Loucy (cell line): ENCODE measurements around the gene VEZF1.

Experiments used
- H2AFZ ChIP-seq: fragments of 200-600 bp; sonication (generic); 2 replicates; pipeline ENCODE4 v1.6.0; 2016; ENCODE audit warnings: antibody characterized with exemption, mild to moderate bottlenecking, low read length, moderate library complexity
- H3F3A ChIP-seq: fragments of 200-600 bp; 2 replicates; pipeline ENCODE4 v1.6.0; 2016; ENCODE audit warnings: antibody characterized with exemption, low read depth, mild to moderate bottlenecking
- H3K27me3 ChIP-seq: fragments of 200-600 bp; sonication (generic); 2 replicates; pipeline ENCODE4 v1.6.1; 2014; ENCODE audit warnings: low read length, mild to moderate bottlenecking; ENCODE audit not compliant: insufficient read depth, poor library complexity, severe bottlenecking
- H3K36me3 ChIP-seq: fragments of 200-600 bp; sonication (generic); 2 replicates; pipeline ENCODE4 v1.6.1; 2016; ENCODE audit warnings: low read length; ENCODE audit not compliant: insufficient read depth
- H3K4me1 ChIP-seq: fragments of 200-600 bp; sonication (generic); 2 replicates; pipeline ENCODE4 v1.5.1; 2014; ENCODE audit warnings: low read length, mild to moderate bottlenecking; ENCODE audit not compliant: insufficient read depth, poor library complexity, severe bottlenecking
- H3K4me2 ChIP-seq: fragments of 200-600 bp; sonication (generic); 2 replicates; pipeline ENCODE4 v1.6.0; 2014; ENCODE audit warnings: antibody characterized with exemption, low read length, low read depth, mild to moderate bottlenecking; ENCODE audit not compliant: poor library complexity, severe bottlenecking
- H3K4me3 ChIP-seq: fragments of 200-600 bp; sonication (generic); 2 replicates; pipeline ENCODE4 v1.5.1; 2014; ENCODE audit warnings: low read length, mild to moderate bottlenecking, mixed read lengths; ENCODE audit not compliant: poor library complexity, severe bottlenecking
- H3K79me2 ChIP-seq: fragments of 200-600 bp; sonication (generic); 2 replicates; pipeline ENCODE4 v1.6.1; 2014; ENCODE audit warnings: low read length; ENCODE audit not compliant: insufficient read depth
- H3K9ac ChIP-seq: fragments of 200-600 bp; sonication (generic); 2 replicates; pipeline ENCODE4 v1.6.0; 2014; ENCODE audit warnings: mild to moderate bottlenecking, low read depth, low read length, moderate library complexity; ENCODE audit not compliant: poor library complexity, severe bottlenecking
- H3K9me2 ChIP-seq: fragments of 200-600 bp; sonication (generic); replicated peaks from 2 replicates; pipeline ENCODE4 v1.6.1; 2016; ENCODE audit warnings: low read depth, low read length, mixed read lengths
- H3K9me3 ChIP-seq: fragments of 200-600 bp; sonication (generic); 2 replicates; pipeline ENCODE4 v1.6.1; 2014; ENCODE audit warnings: mild to moderate bottlenecking, antibody characterized with exemption, low read length, low read depth; ENCODE audit not compliant: insufficient read depth
- H4K20me1 ChIP-seq: fragments of 200-600 bp; sonication (generic); 2 replicates; pipeline ENCODE4 v1.6.0; 2014; ENCODE audit warnings: antibody characterized with exemption, low read length, mild to moderate bottlenecking; ENCODE audit not compliant: insufficient read depth, poor library complexity, severe bottlenecking
- CTCF ChIP-seq: fragments of 200-600 bp; sonication (generic); conservative IDR thresholded peaks from 2 replicates; pipeline ENCODE4 v1.5.1; 2014; ENCODE audit warnings: mild to moderate bottlenecking, antibody characterized with exemption, low read length
- EZH2phosphoT487 ChIP-seq: fragments of 200-600 bp; IDR thresholded peaks from 2 replicates; pipeline ENCODE4 v1.6.1; 2018; ENCODE audit warnings: antibody characterized with exemption, mild to moderate bottlenecking, moderate library complexity, borderline replicate concordance

The VEZF1 gene

GRCh38 chr17:58020401-58020800 lies 32.3 kb upstream of the VEZF1 start:
- H3K4me2 ChIP-seq = no peak overlapping the region
- no peaks in the 10 kb centered on the region for H3K36me3 ChIP-seq
- H3K9me3 ChIP-seq = no peaks in the 10 kb centered on the region
- H4K20me1 ChIP-seq = no peaks in the 10 kb centered on the region
- no peaks in the 10 kb centered on the region for H3K9me2 ChIP-seq
- H3K27me3 ChIP-seq = no peaks in the 10 kb centered on the region
- no peaks in the 10 kb centered on the region for H3F3A ChIP-seq
- no peak overlapping the region for H2AFZ ChIP-seq
- H3K9ac ChIP-seq = no peak overlapping the region
- no peaks in the 10 kb centered on the region for H3K79me2 ChIP-seq
- no peak overlapping the region for H3K4me3 ChIP-seq
- TF ChIP-seq EZH2phosphoT487 = no peak
- TF ChIP-seq CTCF = no peak
- no peaks in the 10 kb centered on the region for H3K4me1 ChIP-seq

DNA sequence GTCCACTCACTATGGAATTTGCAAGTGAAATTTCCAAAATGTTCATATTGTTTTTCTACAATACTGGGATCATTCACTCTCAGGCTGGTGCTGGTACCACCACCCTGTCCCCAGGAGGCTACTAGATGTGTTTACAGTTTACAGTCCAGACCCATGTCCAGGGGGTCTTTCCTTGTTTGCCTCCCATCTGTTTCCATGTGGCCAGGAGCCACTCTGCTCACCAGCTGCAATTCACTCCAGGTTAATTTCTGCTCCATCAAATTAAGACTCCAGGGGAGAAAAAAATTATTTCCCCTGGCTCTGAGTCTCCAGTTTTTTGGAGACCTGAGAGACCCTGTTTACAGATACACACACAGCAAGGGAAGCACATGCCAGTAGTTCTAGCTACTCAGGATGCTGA lies 31.5 kb upstream of the VEZF1 start:
- H2AFZ ChIP-seq = no peak overlapping the region
- no peaks in the 10 kb centered on the region for H4K20me1 ChIP-seq
- H3K79me2 ChIP-seq = no peaks in the 10 kb centered on the region
- no peaks in the 10 kb centered on the region for H3K27me3 ChIP-seq
- no peak overlapping the region for H3K4me3 ChIP-seq
- no peak overlapping the region for H3K9ac ChIP-seq
- H3K9me2 ChIP-seq = no peaks in the 10 kb centered on the region
- no peaks in the 10 kb centered on the region for H3K4me1 ChIP-seq
- no peaks in the 10 kb centered on the region for H3K9me3 ChIP-seq
- TF ChIP-seq EZH2phosphoT487 (no peak), CTCF (no peak)
- H3K4me2 ChIP-seq = no peak overlapping the region
- H3F3A ChIP-seq = no peaks in the 10 kb centered on the region
- no peaks in the 10 kb centered on the region for H3K36me3 ChIP-seq

- Histone ChIP-seq H3K9me3 (no peaks in the 10 kb centered on the region), H3K9me2 (no peaks in the 10 kb centered on the region), H3F3A (no peaks in the 10 kb centered on the region), H3K4me1 (no peaks in the 10 kb centered on the region), H3K9ac (no peak overlapping the region), H2AFZ (no peak overlapping the region), H3K4me3 (no peak overlapping the region), H4K20me1 (no peaks in the 10 kb centered on the region), H3K4me2 (no peak overlapping the region), H3K79me2 (no peaks in the 10 kb centered on the region), H3K27me3 (no peaks in the 10 kb centered on the region), H3K36me3 (no peaks in the 10 kb centered on the region)
- TF ChIP-seq CTCF = no peak
- no peak for TF ChIP-seq EZH2phosphoT487
Measured at GRCh38 chr17:58019039-58019438, 31.0 kb upstream of the VEZF1 start.
